GM18502 (cell line): ENCODE data around the gene ZNF569.
A peak's percentile ranks its signal among the peaks of the same experiment; 100 is the strongest.

Experiments used
- ATAC-seq: cut with Tn5 transposase; IDR thresholded peaks from one replicate; pipeline ENCODE4 v1.9.1; 2021; ENCODE audit warnings: mild to moderate bottlenecking; ENCODE audit not compliant: unreplicated experiment, poor library complexity

The ZNF569 gene

DNA sequence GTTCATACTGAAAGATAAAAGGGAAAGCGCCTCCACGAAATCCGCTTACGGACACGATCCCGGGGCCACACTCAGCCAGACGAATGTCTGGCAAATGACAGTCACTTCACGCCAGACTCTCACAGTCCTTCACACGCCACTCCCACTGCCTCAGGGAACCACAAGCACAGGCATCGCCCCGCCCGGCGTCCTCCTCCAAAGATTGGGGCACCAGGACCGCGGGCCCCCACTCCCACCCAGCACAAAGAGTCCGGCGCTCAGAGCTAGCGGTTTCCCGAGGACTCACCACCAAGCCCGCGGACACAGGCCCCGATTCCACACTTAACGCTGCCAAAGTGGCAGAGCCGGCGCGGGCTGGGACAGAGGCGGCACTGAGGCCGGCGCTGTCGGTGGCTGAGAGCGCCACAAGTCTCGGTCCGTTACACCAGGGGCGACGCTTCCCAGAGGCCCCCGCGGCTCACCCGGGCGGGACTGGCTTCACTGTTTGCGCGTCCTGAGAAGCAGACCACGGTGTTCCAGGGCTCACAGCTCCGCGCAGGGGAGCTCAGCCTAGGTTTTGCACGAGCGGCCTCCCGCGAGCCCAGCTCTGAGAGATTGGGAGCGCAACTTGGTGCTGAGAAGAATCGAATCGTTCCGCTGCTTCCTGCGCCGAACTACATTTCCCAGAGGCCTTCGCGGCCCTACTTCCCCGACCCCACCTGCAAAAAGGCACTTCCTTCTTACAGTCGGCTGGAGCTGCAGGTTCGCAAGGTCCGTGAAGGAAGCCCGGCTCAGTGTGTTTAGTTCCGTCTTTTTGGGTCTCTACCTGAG is at the start of gene ZNF569:
Gene ZNF569, minus strand, starts transcription at position 647 of the 810 bp plus-strand sequence. CDS start 22,523 bp downstream, outside the sequence.
- peak; percentile 63 for ATAC-seq

DNA sequence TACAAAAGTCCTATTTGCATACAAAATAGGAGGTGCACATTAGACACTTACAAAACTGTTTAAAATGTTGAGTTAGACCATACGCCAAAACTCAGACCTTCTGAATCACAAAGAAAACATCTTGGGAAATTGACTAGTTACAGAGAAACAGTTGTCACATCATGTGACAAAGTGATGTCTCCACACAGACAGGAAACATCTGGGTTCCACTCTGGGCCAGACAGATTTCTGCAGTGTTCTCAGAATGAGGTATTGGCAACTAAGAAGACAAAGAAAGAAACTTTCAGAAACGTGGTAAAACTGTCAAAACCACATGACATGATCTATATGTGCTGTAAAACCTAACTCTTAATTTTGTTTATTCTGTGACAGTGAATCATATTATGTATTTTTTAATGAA is 46.2 kb upstream of the ZNF569 start:
- no peak for ATAC-seq

DNA sequence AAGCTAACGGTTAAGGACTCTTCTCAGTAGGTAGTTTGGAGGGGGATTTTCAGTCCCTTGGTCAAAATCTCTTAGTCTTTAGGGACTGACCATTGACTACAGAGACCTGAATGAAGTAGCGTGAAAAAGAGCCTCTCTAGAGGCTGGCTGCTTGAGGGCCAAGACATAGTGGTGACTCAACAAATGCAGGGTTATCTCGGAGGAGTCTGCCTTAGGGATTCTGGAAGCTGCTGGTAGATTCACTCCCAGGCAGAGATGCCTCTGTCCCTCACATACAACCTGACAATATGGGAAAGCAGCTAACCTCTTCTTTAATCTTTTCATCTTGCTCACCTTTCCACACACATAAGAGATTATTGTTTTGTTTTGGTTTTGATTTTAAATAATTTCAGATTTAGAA is 44.6 kb upstream of the ZNF569 start:
- ATAC-seq = no peak

DNA sequence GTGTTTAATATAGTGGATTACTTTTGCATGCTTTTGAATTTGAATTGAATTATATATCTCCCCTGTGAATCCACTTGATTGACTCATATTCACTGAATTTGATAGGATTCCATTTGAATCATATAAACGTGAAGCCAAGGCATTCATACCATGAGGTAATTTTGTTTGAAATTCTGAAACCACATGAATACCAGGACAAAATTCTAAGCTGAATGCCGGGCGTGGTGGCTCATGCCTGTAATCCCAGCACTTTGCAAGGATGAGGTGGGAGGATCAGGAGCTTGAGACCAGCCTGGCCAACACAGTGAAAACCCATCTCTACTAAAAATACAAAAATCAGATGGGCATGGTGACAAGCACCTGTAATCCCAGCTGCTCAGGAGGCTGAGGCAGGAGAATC is 43.9 kb upstream of the ZNF569 start:
- no peak for ATAC-seq

DNA sequence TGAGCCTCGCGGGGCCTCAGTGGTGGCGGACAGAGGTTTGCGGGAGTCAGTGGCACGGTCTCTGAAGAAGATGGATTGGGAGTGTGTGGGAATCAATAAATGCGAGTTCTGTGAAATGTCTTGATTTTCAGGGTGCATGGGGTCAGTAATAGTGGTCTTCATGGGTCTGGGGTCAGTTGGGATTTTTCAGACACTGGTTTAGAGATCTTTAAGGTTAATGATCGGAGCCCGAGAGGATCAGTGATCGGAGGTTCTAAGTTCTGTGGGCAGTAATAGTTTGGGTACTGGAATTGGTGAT is 39.9 kb upstream of the ZNF569 start:
- ATAC-seq = no peak

GRCh38 chr19:37506387-37507166 is 39.3 kb upstream of the ZNF569 start, which contains the start of gene ZNF793:
ZNF793 (plus strand) TSS chr19:37506939; CDS start chr19:37523440, 16,501 bp downstream.
- peak; percentile 75 for ATAC-seq

GRCh38 chr19:37505958-37506386 is 38.7 kb upstream of the ZNF569 start:
- ATAC-seq = peak; percentile 27

- no peak for ATAC-seq
Measured at GRCh38 chr19:37492213-37492612, 25.0 kb upstream of the ZNF569 start.

DNA sequence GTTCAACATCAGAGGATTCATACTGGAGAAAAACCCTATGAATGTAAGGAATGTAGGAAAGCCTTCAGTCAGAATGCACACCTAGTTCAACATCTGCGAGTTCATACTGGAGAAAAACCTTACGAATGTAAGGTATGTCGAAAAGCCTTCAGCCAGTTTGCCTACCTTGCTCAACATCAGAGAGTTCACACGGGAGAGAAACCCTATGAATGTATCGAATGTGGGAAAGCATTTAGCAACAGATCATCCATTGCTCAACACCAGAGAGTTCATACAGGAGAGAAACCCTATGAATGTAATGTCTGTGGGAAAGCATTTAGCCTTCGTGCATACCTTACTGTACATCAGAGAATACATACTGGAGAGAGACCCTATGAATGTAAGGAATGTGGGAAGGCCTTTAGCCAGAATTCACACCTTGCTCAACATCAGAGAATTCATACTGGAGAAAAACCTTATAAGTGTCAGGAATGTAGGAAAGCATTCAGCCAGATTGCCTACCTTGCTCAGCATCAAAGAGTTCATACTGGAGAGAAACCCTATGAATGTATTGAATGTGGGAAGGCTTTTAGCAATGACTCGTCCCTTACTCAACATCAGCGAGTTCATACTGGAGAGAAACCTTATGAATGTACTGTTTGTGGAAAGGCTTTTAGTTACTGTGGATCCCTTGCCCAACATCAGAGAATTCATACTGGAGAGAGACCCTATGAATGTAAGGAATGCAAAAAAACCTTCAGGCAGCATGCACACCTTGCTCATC is 17.3 kb upstream of the ZNF569 start:
- no peak for ATAC-seq

- ATAC-seq = no peak
Measured at GRCh38 chr19:37472165-37472564, 4.9 kb upstream of the ZNF569 start.

DNA sequence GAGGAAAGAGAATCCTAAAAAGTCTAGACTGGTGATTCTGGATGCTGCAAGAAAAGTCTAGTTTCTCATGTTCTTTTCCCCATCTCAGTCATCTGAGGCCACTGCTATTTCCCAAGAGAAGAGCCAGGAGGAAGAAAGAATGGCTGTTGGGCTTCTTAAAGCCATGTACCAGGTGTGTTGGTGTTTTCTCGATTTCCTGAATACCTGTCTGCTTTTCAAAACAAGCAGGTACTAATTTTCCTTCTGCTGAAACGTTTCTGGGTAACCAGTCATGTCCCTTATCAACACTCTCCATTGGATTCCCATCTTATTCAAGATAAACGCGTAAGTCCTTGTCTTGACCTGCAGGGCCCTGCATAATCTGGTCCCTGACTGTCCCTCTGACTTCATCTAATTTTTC is 3.0 kb upstream of the ZNF569 start:
- ATAC-seq = no peak

DNA sequence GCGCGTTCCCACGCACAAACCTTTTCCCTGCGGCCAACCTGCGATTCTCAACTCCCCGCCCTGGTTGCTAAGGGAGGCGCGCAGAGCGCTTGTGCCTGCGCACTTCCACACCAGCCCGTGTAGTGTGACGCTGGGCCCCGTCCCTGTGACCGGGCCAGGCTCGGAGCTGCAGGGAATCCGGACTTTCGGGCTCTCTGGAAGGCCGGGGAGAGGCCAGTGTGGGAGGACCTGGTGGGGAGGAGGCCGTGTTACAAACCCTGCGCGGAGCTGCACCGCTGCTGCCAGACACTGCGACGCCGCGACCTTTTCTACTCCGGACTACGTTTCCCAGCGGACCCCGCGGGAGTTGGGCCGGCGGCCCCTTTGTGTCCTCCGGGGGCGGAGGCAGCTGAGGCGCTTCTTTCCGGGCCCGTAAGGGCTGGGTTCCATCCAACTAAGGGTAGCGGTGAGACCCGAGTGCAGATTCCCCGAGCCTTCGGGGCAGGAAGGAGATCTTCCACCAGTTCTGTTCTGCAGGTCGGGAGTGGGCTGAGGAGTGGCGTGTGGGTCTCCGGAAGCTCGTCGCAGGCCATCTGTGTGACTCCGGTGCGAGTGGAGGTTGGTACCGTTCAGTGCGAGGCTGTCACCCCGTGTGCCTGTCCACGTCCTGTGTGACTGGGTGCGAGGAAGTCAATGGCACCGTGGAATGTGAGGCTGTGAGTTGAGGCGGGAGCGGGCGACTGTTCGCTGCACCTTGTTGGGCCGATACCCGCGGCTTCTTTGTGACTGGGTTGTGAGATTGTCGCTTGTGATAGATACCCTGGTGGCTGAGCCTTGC is 1.9 kb upstream of the ZNF569 start, which contains the start of gene ZNF570:
Gene ZNF570, plus strand, starts transcription at position 396 of the 817 bp plus-strand sequence. CDS start 999 bp downstream, outside the sequence.
- ATAC-seq = peak; percentile 67

DNA sequence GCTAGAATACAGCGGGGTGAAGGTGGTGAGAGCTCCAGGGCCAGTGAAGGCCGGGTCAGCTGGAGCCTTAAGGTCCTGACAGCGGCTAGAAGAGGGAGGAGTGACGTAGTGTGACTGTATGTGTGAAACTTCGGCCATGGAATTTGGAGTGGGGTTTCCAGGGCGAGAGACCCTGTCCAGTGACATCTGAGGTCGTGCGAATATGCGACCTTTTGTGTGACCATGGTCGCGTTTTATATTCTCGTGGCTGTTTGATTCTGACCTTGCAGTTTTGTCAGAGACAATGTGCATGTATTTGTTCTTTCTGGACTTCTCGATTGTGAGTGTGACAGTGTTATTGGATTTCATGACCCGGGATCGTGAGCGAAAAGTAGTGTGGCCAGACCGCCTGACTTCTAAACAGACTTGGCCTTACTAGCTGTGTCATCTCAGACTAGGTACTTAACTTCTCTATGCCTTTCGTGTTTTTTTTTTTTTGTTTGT is 405 bp upstream of the ZNF569 start:
- ATAC-seq = no peak

GRCh38 chr19:37466277-37466797 is 907 bp downstream of the ZNF569 start:
- ATAC-seq = no peak

DNA sequence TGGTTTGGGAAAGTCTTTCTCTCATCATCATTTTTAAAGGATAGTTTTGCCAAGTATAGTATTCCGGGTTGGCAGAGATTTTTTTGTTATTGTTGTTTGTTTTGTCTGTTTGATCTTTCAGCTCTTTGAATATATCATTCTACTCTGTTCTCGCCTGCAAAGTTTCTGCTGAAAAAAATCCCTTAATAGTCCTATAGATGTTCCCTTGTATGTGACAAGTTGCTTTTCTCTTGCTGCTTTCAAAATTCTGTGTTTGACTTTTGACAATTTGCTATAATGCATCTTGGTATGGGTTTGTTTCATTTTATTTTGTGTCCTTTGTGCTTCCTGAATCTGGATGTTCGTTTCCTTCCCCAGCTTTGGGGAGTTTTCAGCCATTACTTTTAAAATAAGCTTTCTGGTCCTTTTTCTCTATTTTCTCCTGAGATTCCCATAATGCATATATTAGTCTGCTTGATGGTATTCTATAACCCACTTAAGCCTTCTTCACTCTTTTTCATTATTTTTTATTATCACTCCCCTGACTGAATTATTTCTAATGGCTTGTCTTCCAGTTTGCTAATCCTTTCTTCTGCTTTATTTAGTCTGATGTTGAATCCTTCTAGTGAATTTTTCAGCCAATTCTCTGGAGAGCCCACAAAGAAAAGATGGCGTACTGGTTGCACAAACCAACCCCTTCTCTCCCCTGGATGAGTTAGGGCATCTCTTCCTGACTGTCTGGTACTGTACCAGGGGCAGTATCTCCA is 14.6 kb downstream of the ZNF569 start:
- ATAC-seq = no peak

GRCh38 chr19:37413313-37414084 is 53.7 kb downstream of the ZNF569 start:
- ATAC-seq = no peak

DNA sequence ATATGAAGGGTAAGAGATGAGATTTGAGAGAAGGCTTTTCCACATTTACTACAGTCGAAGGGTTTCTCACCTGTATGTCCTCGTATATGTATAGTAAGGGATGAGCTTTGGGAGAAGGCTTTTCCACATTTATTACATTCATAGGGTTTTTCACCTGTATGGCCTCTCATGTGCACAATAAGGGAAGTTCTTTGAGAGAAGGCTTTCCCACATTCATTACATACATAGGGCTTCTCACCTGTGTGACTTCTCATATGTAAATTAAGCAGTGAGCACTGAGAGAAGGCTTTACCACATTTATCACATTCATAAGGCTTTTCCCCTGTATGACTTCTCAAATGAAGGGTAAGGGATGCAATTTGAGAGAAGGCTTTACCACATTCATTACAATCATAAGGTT is 54.5 kb downstream of the ZNF569 start:
- ATAC-seq = no peak
